Hematopoietic multipotent progenitor cell treated with erythropoietin and hydrocortisone succinate and interleukin-3 and kit ligand, for 17 days (in vitro differentiated cells): Measurements from ENCODE around the gene BRWD1.

Experiments
- DNase-seq: peaks from one replicate; pipeline ENCODE4 v3.0.0-alpha.2; 2015; ENCODE audit warnings: low spot score

Gene BRWD1

GRCh38 chr21:39327727-39328126 lies 14.3 kb upstream of the BRWD1 start:
- DNase-seq = no peak

DNA sequence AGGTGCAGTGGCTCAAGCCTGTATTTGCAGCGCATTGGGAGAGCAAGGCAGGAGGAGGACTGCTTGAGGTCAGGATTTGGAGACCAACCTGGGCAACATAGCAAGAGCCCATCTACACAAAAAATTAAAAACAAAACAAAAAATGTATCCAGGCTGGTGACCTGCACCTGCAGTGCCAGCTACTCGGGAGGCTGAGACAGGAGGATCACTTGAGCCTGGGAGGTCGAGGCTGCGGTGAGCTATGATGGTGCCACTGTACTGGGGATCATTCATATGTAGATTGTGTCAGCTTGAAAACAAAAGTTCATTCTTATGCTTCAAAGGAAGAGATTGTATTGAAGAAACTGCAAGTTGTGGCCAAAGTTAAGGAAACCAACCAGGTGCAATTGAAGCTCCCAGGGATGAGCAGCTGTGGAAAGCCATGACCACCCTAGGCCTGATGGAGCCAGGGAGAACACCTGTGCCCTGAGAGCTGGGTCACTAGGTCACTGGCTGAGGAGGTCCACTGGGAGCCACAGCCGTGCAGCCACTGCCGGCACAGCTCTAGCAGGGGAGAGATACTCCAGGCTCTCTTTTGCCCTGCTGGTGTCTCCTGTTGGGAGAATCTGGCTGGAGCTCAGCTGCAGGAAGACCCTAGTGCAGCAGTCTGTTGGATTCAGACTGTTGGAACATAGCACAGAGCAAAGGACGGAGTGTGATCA lies 13.3 kb upstream of the BRWD1 start:
- DNase-seq = no peak

- no peak for DNase-seq
Measured at GRCh38 chr21:39325458-39325857, 12.0 kb upstream of the BRWD1 start.

DNA sequence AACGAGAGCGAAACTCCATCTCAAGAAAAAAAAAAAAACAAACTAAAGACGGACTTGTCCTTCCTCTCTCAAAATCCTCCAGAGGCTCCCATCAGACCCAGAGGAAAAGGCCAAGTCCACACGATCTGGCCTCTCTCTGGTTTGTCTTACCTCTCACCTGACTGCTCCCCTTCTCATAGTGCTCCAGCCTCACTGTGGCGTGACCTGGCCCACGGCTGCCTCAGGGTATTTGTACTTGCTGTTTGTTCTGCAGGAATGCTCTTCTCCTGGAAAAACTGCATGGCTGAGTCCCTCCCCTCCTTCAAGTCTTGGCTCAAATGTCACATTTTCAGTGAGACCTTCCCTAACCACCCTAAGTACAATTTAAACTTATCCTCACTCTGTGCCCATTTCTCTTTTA lies 8.0 kb upstream of the BRWD1 start:
- no peak for DNase-seq

DNA sequence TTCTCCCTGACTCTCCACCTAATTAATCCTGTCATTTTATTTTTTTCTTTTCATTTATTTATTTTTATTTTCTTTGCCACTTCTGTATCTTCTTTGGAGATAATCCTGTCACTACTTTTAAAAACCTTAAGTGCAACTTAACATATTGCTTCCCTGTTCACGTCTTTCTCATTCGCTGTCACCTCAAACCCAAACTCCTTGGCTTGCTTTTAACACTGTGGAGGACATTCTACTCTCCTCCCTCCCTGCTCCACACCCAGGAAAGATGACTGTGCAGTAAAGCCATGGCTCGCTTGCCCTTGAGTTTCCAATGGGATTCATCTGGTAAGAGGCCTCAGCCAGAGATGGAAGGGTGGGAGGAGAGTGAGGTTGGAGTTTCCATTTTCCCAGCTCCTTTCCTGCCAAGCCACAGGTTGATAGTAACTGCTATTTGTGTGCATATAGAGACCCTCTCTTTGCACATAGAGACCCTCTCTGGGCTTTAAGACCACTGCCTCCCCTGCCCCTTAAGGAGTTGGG lies 6.4 kb upstream of the BRWD1 start:
- DNase-seq = no peak

GRCh38 chr21:39319251-39319756 lies 5.9 kb upstream of the BRWD1 start:
- no peak for DNase-seq

DNA sequence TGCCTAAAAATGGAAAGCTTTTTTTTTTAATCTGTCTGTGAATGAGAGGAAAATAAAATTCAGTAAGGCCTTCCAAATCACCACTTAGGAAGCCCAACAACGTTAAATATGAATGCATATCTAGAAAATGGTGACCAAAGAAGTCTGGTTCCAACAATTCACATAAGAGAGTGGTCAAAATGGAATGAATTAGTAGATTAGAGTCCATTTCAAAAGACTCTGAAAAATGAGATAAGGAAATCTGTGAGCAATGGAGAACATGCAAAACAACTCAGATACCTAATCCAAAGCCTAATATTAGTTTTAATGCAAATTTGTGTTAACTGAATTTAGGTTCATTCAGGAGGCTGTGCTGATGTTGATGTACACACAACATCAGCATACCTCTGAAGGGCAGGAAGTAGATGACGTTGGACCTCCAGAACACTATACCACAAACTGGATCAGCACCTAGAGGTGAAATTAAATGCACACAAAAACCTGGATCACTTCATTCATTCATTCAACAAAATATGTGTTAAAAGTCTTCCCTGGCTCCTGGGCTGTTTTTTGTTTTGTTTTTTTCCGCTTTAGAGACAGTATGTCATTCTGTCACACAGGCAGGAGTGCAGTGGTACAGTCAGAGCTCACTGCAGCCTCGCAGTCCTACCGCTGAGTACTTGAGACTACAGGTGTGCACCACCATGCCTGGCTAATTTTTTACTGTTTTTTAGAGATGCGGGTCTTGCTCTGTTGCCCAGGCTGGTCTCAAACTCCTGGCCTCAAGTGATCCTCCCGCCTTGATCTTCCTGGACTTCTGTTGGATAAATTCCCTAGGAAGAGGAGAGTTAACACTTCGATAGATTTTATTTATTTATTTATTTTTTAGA lies 4.9 kb upstream of the BRWD1 start:
- no peak for DNase-seq

DNA sequence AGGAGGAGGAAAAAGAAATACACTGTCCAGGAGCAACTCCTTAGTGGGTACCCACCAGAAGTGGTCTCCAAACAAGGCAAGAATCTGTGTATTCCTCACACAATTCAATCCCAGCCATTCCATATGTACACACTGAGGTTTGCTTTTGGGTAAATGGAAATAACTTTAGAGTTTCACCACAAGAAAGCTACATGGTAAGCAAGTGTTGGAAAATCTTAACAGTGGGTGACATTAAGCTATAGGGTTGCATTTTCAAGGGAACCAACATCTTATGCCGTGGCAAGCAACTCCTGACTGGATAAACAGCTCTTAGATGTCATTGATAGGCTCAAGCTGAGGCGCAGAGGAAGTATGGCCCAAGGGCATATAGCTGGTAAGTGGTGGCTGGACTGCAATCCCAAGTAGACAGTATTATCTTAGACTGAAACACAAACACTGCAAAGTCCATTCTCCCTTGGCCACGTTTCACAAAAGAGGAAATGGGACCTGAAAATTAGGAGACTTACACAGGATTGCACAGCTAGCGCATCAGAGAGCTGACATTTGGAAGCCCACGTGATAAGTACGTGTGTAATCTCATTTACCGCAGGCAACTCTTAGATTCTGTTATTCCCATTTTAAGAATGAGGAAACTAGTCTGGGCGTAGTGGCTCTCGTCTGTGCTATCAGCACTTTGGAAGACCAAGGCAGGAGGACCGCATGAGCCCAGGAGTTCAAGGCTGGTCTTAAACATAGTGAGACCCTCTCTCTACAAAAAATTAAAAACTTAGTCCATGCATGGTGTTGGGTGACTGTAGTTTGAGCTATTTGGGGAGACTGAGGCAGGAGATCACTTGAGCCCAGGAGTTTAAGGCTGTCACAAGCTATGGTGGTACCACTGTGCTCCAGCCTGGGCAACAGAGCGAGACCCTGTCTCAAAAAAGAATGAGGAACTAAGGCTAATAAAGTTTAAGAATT lies 4.0 kb upstream of the BRWD1 start:
- no peak for DNase-seq

GRCh38 chr21:39316729-39317128 lies 3.3 kb upstream of the BRWD1 start:
- no peak for DNase-seq

GRCh38 chr21:39315603-39316445 lies 2.4 kb upstream of the BRWD1 start:
- DNase-seq = no peak

GRCh38 chr21:39314143-39315027 lies 953 bp upstream of the BRWD1 start:
- DNase-seq = peak; percentile 13

DNA sequence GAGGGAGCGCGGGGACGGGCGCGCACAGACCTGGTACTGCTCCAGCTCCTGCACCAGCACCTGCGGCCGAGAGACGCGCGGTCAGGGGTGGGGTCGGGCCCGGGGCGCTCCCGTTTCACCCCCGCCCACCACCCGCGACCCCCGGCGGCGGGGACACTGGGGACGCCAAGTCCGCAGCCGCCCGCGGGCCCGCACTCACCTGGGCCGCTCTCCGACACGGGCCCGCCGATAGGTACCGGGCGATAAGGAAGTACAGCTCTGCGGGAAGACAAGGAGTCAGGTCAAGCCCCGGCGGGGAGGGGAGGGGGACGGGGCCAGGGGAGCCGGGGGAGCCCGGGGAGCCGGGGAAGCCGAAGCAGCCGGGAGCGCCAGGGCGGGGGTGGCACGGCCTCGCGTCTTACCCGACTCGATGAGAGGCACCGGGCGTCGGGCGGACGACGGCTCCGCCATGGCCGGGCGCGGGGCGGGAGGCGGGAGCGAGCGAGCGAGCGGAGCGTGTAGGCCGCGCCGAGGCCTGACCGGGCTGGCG lies 326 bp downstream of the BRWD1 start:
- DNase-seq = no peak

- DNase-seq = peak; percentile 89
Measured at GRCh38 chr21:39312112-39313041, 1.1 kb downstream of the BRWD1 start.

DNA sequence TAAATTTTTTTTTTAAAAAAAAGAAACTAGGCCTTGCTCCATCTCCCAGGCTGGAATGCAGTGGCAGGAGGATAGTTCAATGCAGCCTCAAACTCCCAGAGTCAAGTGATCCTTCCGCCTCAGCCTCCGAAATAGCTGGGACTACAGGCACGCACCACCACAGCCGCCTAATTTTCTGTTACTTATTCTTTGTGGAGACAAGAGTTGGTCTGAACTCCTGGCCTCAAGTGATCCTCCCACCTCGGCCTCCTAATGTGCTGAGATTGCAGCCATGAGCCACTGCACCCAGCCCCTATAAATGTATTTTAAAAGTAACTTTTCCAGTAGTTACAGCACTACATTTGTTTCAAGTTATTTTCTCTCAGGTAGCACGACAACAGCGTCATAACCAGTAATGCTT lies 2.3 kb downstream of the BRWD1 start:
- DNase-seq = no peak

GRCh38 chr21:39307466-39307865 lies 6.0 kb downstream of the BRWD1 start:
- DNase-seq = no peak

DNA sequence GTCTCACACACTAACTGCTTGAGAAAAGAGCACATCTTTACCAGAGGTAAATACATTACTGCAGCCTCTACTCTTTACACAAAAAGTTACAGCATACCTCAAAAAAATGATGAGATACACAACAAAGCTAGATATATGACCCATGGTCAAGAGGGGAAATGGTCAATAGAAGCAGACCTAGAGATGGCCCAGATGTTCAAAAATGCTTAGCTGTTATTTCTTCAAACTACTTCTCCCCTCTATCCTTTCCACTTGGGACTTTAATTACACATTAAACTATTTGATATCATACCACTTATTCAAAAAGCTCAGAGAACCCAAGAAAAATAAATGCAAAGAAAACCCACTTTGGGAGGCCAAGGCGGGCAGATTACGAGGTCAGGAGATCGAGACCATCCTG lies 12.8 kb downstream of the BRWD1 start:
- DNase-seq = no peak

GRCh38 chr21:39296891-39297290 lies 16.5 kb downstream of the BRWD1 start:
- no peak for DNase-seq

- DNase-seq = no peak
Measured at GRCh38 chr21:39288987-39289386, 24.4 kb downstream of the BRWD1 start.

- no peak for DNase-seq
Measured at GRCh38 chr21:39282911-39283310, 30.5 kb downstream of the BRWD1 start.
